IMR-90 (cell line): ENCODE results near the gene ZFP92. TPM values are rescaled to one million over a fixed set of nuclear protein-coding genes. Genes with fewer than 3 reads are reported as not detected.

Source experiments
- ATAC-seq: fragments of 200-7000 bp; cut with Tn5 transposase; 2 replicates; pipeline ENCODE4 v1.9.1; 2020; ENCODE audit warnings: low read depth, mild to moderate bottlenecking, moderate library complexity
- BruUV-seq: library from RNA; stranded (reverse); fragments of 400-500 nt; replicated peaks from 2 replicates; lab custom pipeline; 2021; lab: Mats Ljungman, UMichigan
- CTCF ChIA-PET: fragments of 300-600 bp; formaldehyde crosslinking; extraction: SDS; loops from one replicate; lab custom pipeline; 2021; ENCODE audit warnings: antibody characterized with exemption; lab: Yijun Ruan, JAX
- POLR2A ChIA-PET: fragments of 300-600 bp; sonication (Branson Sonifier 250); formaldehyde crosslinking; loops from one replicate; lab custom pipeline; 2022; ENCODE audit warnings: antibody characterized with exemption; ENCODE audit not compliant: unreplicated experiment; lab: Charles Lee
- DNase-seq: peaks from one replicate; pipeline ENCODE4 v3.0.0; 2013
- H2AFZ ChIP-seq: replicated peaks from 2 replicates; pipeline ENCODE3; 2013; ENCODE audit warnings: low read length, mild to moderate bottlenecking; ENCODE audit not compliant: poor library complexity
- H2AK5ac ChIP-seq: 2 replicates; pipeline ENCODE4 v1.6.1; 2013; ENCODE audit warnings: low read depth, low read length, inconsistent platforms
- H2AK9ac ChIP-seq: replicated peaks from 2 replicates; pipeline ENCODE3; 2013; ENCODE audit warnings: mild to moderate bottlenecking, low read depth, low read length, moderate library complexity; ENCODE audit not compliant: poor library complexity
- H2BK120ac ChIP-seq: 2 replicates; pipeline ENCODE4 v1.6.1; 2013; ENCODE audit warnings: low read depth, low read length, inconsistent platforms
- H2BK15ac ChIP-seq: 3 replicates; pipeline ENCODE4 v1.6.1; 2013; ENCODE audit warnings: low read depth, low read length, inconsistent platforms
- H2BK20ac ChIP-seq: 2 replicates; pipeline ENCODE4 v1.6.1; 2013; ENCODE audit warnings: low read depth, mild to moderate bottlenecking, inconsistent platforms, low read length, moderate library complexity
- H2BK5ac ChIP-seq: 2 replicates; pipeline ENCODE4 v1.6.1; 2013; ENCODE audit warnings: mild to moderate bottlenecking, low read depth, low read length, inconsistent platforms; ENCODE audit not compliant: poor library complexity, severe bottlenecking
- H3K14ac ChIP-seq: replicated peaks from 2 replicates; pipeline ENCODE4 v1.6.1; 2013; ENCODE audit warnings: low read depth, low read length, inconsistent platforms
- H3K18ac ChIP-seq: 2 replicates; pipeline ENCODE4 v1.6.1; 2013; ENCODE audit warnings: low read depth, low read length, control low read depth
- H3K23ac ChIP-seq: 2 replicates; pipeline ENCODE4 v1.6.1; 2013; ENCODE audit warnings: low read depth, low read length, inconsistent platforms
- H3K27ac ChIP-seq: 2 replicates; pipeline ENCODE4 v1.5.1; 2013; ENCODE audit warnings: mild to moderate bottlenecking, control low read depth, low read length; ENCODE audit not compliant: insufficient read depth
- H3K27me3 ChIP-seq: 2 replicates; pipeline ENCODE4 v1.6.1; 2013; ENCODE audit warnings: low read length; ENCODE audit not compliant: control insufficient read depth, insufficient read depth
- H3K36me3 ChIP-seq: 2 replicates; pipeline ENCODE4 v1.6.1; 2013; ENCODE audit warnings: low read length, mixed read lengths; ENCODE audit not compliant: control insufficient read depth, insufficient read depth
- H3K4ac ChIP-seq: 2 replicates; pipeline ENCODE4 v1.6.1; 2013; ENCODE audit warnings: low read depth, low read length, inconsistent platforms
- H3K4me1 ChIP-seq: 2 replicates; pipeline ENCODE4 v1.6.1; 2013; ENCODE audit warnings: low read length, mixed read lengths; ENCODE audit not compliant: control insufficient read depth, insufficient read depth
- H3K4me2 ChIP-seq: 2 replicates; pipeline ENCODE4 v1.6.1; 2013; ENCODE audit warnings: low read depth, mild to moderate bottlenecking, control low read depth, low read length, moderate library complexity
- H3K4me3 ChIP-seq: 2 replicates; pipeline ENCODE4 v1.5.1; 2013; ENCODE audit warnings: low read depth, mild to moderate bottlenecking, control low read depth, low read length, moderate library complexity; ENCODE audit not compliant: insufficient read depth
- H3K56ac ChIP-seq: 2 replicates; pipeline ENCODE4 v1.6.1; 2013; ENCODE audit warnings: low read length, inconsistent platforms; ENCODE audit not compliant: insufficient read depth; ENCODE audit errors: extremely low read depth
- H3K79me1 ChIP-seq, 2 experiments: 2 replicates each; pipeline ENCODE4 v1.6.1; 2013; ENCODE audit warnings: low read length in 2 of 2, inconsistent platforms in 1 of 2, low read depth in 1 of 2
- H3K9ac ChIP-seq: 2 replicates; pipeline ENCODE4 v1.6.1; 2013; ENCODE audit warnings: low read depth, low read length, control low read depth
- H3K9me1 ChIP-seq: 2 replicates; pipeline ENCODE4 v1.6.1; 2013; ENCODE audit warnings: low read length, inconsistent platforms; ENCODE audit not compliant: insufficient read depth
- H3K9me3 ChIP-seq: 2 replicates; pipeline ENCODE4 v1.6.1; 2013; ENCODE audit warnings: low read length; ENCODE audit not compliant: control insufficient read depth, insufficient read depth
- H4K20me1 ChIP-seq: 2 replicates; pipeline ENCODE4 v1.6.1; 2013; ENCODE audit warnings: low read length, inconsistent platforms; ENCODE audit not compliant: insufficient read depth
- H4K5ac ChIP-seq: 2 replicates; pipeline ENCODE4 v1.6.1; 2013; ENCODE audit warnings: mild to moderate bottlenecking, low read depth, low read length, control low read depth
- H4K8ac ChIP-seq, 2 experiments: 2 replicates each; pipeline ENCODE4 v1.6.1; 2013; ENCODE audit warnings: low read depth in 2 of 2, low read length in 2 of 2, control low read depth in 1 of 2, inconsistent platforms in 1 of 2
- H4K91ac ChIP-seq: 2 replicates; pipeline ENCODE4 v1.6.1; 2013; ENCODE audit warnings: low read depth, low read length, inconsistent platforms; ENCODE audit not compliant: insufficient read depth
- CHD1 ChIP-seq: IDR thresholded peaks from 2 replicates; pipeline ENCODE4 v1.6.1; 2012; ENCODE audit warnings: low read depth, low read length, improper control_type of control experiment
- MAFK ChIP-seq: IDR thresholded peaks from 2 replicates; pipeline ENCODE4 v1.6.1; 2012; ENCODE audit warnings: low read depth, low read length, improper control_type of control experiment
- WGBS, 2 experiments: methylation state at CpG; one replicate each; pipeline versions ENCODE4 v1.1.5 to v1.1.7; 2013; ENCODE audit warnings: missing lambda C conversion rate in 2 of 2; ENCODE audit not compliant: insufficient read length in 1 of 2; ENCODE audit errors: extremely low coverage in 2 of 2; 5-methylcytosine and 5-hydroxymethylcytosine counted together
- dilution Hi-C: fragments of 300-500 bp; cut with HindIII; formaldehyde crosslinking; loops from one replicate; pipeline ENCODE4 v1.14.3; 2018; ENCODE audit warnings: low sequenced_read_pairs; ENCODE audit not compliant: unreplicated experiment
- in situ Hi-C: fragments of 300-500 bp; cut with MboI; formaldehyde crosslinking; loops from 3 replicates; pipeline ENCODE4 v1.14.3; 2019; ENCODE audit warnings: low sequenced_read_pairs, inconsistent platforms, mixed read lengths
- intact Hi-C: fragments of 100-400 bp; cut with micrococcal nuclease; formaldehyde crosslinking; loops from 2 replicates; pipeline ENCODE4 v1.10.0; 2022
- polyA plus RNA-seq, 3 experiments: library from polyadenylated mRNA; depleted of rRNA; stranded (reverse); fragments of >200 nt; gene quantifications; 2 replicates each; pipeline ENCODE4 v1.2.3, GENCODE V29; 2012; ENCODE audit warnings: low replicate concordance in 1 of 3
- total RNA-seq: library from RNA; depleted of rRNA; stranded (reverse); fragments of >200 nt; gene quantifications from 2 replicates; pipeline ENCODE4 v1.2.3, GENCODE V29; 2012

The ZFP92 gene
- total and polyA plus RNA-seq, 2 of the 4 experiments (the other 2 are of a cell fraction): under 0.01 to 0.03 TPM

DNA sequence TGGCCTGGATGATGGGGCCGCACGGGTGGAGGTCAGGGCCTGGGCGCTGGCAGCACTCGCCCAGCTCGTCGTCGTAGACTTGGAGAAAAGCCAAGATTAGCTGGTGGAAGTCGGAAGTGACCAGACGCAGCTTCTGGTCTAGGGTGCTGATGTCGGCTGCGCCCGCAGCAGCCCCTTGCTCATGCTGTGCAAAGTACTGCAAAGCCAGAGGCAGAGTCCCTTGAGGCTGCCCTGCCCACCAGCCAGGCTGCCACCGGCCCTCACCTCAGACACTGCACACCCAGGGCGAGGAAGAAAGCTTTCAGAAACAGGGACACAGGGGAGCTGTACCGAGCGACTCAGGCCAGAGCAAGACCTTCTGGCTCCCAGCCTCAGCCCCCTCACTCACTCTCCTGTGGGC lies 44.3 kb downstream of the ZFP92 start:
- Histone ChIP-seq H4K8ac (no peak overlapping the region), H3K9ac (no peak overlapping the region), H3K27me3 (no peaks in the 10 kb centered on the region), H3K18ac (no peak overlapping the region), H3K14ac (no peak overlapping the region), H3K4me1 (no peaks in the 10 kb centered on the region), H2BK120ac (no peak overlapping the region), H3K4ac (no peak overlapping the region), H4K20me1 (no peaks in the 10 kb centered on the region), H3K56ac (no peak overlapping the region), H2BK5ac (no peak overlapping the region), H3K79me1 (no peaks in the 10 kb centered on the region), H2BK20ac (no peak overlapping the region), H2BK15ac (no peak overlapping the region), H2AK9ac (no peak overlapping the region), H3K36me3 (0 out of 2 replicates have a peak, but pooled peaks cover 2% of the 10 kb centered on the region), H3K27ac (no peak overlapping the region), H4K5ac (no peak overlapping the region), H2AFZ (no peak overlapping the region), H2AK5ac (no peak overlapping the region), H3K9me3 (no peaks in the 10 kb centered on the region; the same call in 1 of the 2 replicates), H4K91ac (no peak overlapping the region), H3K4me3 (no peak overlapping the region), H3K4me2 (no peak overlapping the region), H3K9me1 (no peaks in the 10 kb centered on the region; the same call in 1 of the 2 replicates), H3K23ac (no peak overlapping the region)
- dilution Hi-C loops: no loop called here
- in situ Hi-C loops: loop anchor here (25.0 kb wide), 1 partner anchor 418 kb away; no protein-coding TSS in a partner anchor
- ChIA-PET POLR2A (no interaction called here), CTCF (no interaction called here)
- TF ChIP-seq MAFK (no peak), CHD1 (no peak)
- no TSS peak for BruUV-seq
- intact Hi-C loops: no loop called here
- 78% methylated on average over 12 of the region's 16 CpGs; no CpG with 5 or more reads in 1 of the 2 experiments for WGBS, 2 experiments
- ATAC-seq (no peak), DNase-seq (no peak)
